CD8-positive, alpha-beta memory T cell (primary cell): Measurements from ENCODE around the gene EPHA3. TPM values are rescaled to one million over a fixed set of nuclear protein-coding genes. Genes with fewer than 3 reads are reported as not detected.

Experiments
- CTCF ChIA-PET: fragments of 350-600 bp; sonication (Branson Sonifier 250); formaldehyde crosslinking; loops from one replicate; lab custom pipeline; 2021; ENCODE audit warnings: antibody characterized with exemption; lab: Charles Lee
- POLR2A ChIA-PET: fragments of 350-600 bp; sonication (Branson Sonifier 250); formaldehyde crosslinking; loops from one replicate; lab custom pipeline; 2021; ENCODE audit warnings: antibody characterized with exemption; lab: Charles Lee
- DNase-seq, 5 donors: peaks; one replicate each; pipeline versions ENCODE4 v3.0.0 to v3.0.0-alpha.2; 2020 to 2022; ENCODE audit warnings: mixed read lengths in 1 of 5
- H3K27ac ChIP-seq: one replicate; pipeline ENCODE4 v1.7.0; 2013; ENCODE audit warnings: low read depth, mild to moderate bottlenecking, low read length, moderate library complexity
- H3K27me3 ChIP-seq: 2 replicates; pipeline ENCODE4 v1.7.0; 2013; ENCODE audit warnings: low read length, mild to moderate bottlenecking; ENCODE audit not compliant: insufficient read depth, poor library complexity, severe bottlenecking
- H3K36me3 ChIP-seq: 2 replicates; pipeline ENCODE4 v1.7.0; 2013; ENCODE audit warnings: mild to moderate bottlenecking, low read length, moderate library complexity; ENCODE audit not compliant: insufficient read depth
- H3K4me1 ChIP-seq: 2 replicates; pipeline ENCODE4 v1.7.0; 2013; ENCODE audit warnings: mild to moderate bottlenecking, low read length, moderate library complexity; ENCODE audit not compliant: insufficient read depth
- H3K4me3 ChIP-seq: 2 replicates; pipeline ENCODE4 v1.7.0; 2013; ENCODE audit warnings: mild to moderate bottlenecking, low read length
- H3K9me3 ChIP-seq: 2 replicates; pipeline ENCODE4 v1.7.0; 2013; ENCODE audit warnings: mild to moderate bottlenecking, low read length
- H3K27ac Mint-ChIP-seq, 8 donors: one replicate each; pipeline ENCODE4 v1.8.0; 2020 to 2021; ENCODE audit warnings: mixed read lengths in 8 of 8, mild to moderate bottlenecking in 6 of 8, inconsistent platforms in 3 of 8, moderate library complexity in 3 of 8
- H3K27me3 Mint-ChIP-seq, 2 donors: one replicate each; pipeline ENCODE4 v1.8.0; 2020 to 2021; ENCODE audit warnings: mixed read lengths in 2 of 2, mild to moderate bottlenecking in 1 of 2, moderate library complexity in 1 of 2
- H3K36me3 Mint-ChIP-seq, 3 donors: one replicate each; pipeline ENCODE4 v1.8.0; 2020 to 2021; ENCODE audit warnings: mixed read lengths in 3 of 3, inconsistent platforms in 1 of 3, mild to moderate bottlenecking in 1 of 3
- H3K4me1 Mint-ChIP-seq, 3 donors: one replicate each; pipeline ENCODE4 v1.8.0; 2020 to 2021; ENCODE audit warnings: mixed read lengths in 3 of 3, inconsistent platforms in 1 of 3, mild to moderate bottlenecking in 1 of 3
- H3K4me3 Mint-ChIP-seq, 7 donors: one replicate each; pipeline ENCODE4 v1.8.0; 2020 to 2021; ENCODE audit warnings: mixed read lengths in 7 of 7, mild to moderate bottlenecking in 6 of 7, moderate library complexity in 4 of 7, inconsistent platforms in 2 of 7
- H3K9me3 Mint-ChIP-seq, 5 donors: one replicate each; pipeline ENCODE4 v1.8.0; 2020 to 2022; ENCODE audit warnings: mixed read lengths in 5 of 5, mild to moderate bottlenecking in 3 of 5, moderate library complexity in 2 of 5, inconsistent platforms in 1 of 5
- polyA plus RNA-seq: library from polyadenylated mRNA; unstranded; fragments of 300-500 nt; fragmentation: Illumina TruSeq; gene quantifications from one replicate; pipeline ENCODE4 v1.2.3, GENCODE V29; 2021
- total RNA-seq, 2 experiments: library from RNA; stranded (reverse); gene quantifications; one replicate each; pipeline ENCODE4 v1.2.3, GENCODE V29; 2021

Gene EPHA3
- total and polyA plus RNA-seq, 3 experiments from 2014 or later = not detected

DNA sequence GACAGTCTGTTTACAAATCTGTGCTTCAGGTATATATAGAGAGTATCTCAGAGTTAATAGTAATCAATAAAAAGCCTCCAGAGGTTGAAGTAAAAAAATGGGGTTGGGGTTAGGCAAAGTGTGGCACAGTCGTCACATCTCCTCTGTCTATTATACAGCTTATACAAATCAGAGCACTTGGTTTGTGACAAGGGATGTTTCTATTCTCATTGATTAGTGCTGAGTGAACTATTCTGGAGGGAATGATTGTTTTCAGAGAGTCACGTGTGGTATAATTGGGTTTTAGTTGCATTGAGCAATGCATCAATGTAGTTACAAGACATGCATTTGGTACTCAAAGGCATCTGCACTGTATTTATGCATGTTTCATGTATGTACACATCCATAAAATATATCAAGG, 172.9 kb downstream of the EPHA3 start:
- Mint-ChIP-seq H3K27ac (no peak overlapping the region), H3K4me3 (no peak overlapping the region), H3K9me3 (peaks cover 0 to 15% (median 6%) of the 10 kb centered on the region in 5 donors), H3K36me3 (no peaks in the 10 kb centered on the region), H3K4me1 (no peaks in the 10 kb centered on the region), H3K27me3 (no peaks in the 10 kb centered on the region)
- no peak for DNase-seq
- no peaks in the 10 kb centered on the region for H3K27me3 ChIP-seq
- no peaks in the 10 kb centered on the region for H3K9me3 ChIP-seq
- ChIA-PET POLR2A (no interaction called here), CTCF (interaction anchor here (1.5 kb wide), 1 partner anchor 31 kb away, joined by 3 read pairs; no protein-coding TSS in a partner anchor)
- no peaks in the 10 kb centered on the region for H3K36me3 ChIP-seq
- H3K4me1 ChIP-seq = no peaks in the 10 kb centered on the region
- no peak overlapping the region for H3K27ac ChIP-seq
- H3K4me3 ChIP-seq = no peak overlapping the region

DNA sequence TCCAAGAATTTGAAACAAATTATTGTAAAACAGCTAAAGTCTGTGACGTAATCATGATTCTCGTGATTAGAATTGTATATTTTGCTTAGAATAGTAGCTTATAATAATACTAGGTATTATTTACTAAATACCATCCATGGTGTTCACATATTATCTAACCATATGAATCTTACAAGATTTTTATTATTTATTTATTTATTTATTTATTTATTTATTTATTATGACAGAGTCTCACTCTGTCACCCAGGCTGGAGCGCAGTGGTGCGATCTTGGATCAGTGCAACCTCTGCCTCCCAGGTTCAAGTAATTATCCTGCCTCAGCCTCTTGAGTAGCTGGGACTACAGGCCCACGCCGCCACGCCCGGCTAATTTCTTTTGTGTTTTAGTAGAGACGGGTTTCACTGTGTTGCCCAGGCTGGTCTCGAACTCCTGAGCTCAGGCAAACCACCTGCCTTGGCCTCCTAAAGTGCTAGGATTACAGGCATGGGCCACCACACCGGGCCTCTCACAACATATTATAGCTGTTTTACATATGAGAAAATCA, 173.5 kb downstream of the EPHA3 start:
- Mint-ChIP-seq H3K27me3 (no peaks in the 10 kb centered on the region), H3K4me1 (no peaks in the 10 kb centered on the region), H3K27ac (no peak overlapping the region), H3K9me3 (peaks cover 0 to 19% (median 9%) of the 10 kb centered on the region in 5 donors), H3K4me3 (no peak overlapping the region), H3K36me3 (no peaks in the 10 kb centered on the region)
- H3K36me3 ChIP-seq = no peaks in the 10 kb centered on the region
- no peaks in the 10 kb centered on the region for H3K27me3 ChIP-seq
- DNase-seq = no peak
- ChIA-PET CTCF (interaction anchor here (1.5 kb wide), 1 partner anchor 32 kb away, joined by 3 read pairs; no protein-coding TSS in a partner anchor), POLR2A (no interaction called here)
- no peak overlapping the region for H3K27ac ChIP-seq
- no peaks in the 10 kb centered on the region for H3K9me3 ChIP-seq
- no peaks in the 10 kb centered on the region for H3K4me1 ChIP-seq
- no peak overlapping the region for H3K4me3 ChIP-seq

DNA sequence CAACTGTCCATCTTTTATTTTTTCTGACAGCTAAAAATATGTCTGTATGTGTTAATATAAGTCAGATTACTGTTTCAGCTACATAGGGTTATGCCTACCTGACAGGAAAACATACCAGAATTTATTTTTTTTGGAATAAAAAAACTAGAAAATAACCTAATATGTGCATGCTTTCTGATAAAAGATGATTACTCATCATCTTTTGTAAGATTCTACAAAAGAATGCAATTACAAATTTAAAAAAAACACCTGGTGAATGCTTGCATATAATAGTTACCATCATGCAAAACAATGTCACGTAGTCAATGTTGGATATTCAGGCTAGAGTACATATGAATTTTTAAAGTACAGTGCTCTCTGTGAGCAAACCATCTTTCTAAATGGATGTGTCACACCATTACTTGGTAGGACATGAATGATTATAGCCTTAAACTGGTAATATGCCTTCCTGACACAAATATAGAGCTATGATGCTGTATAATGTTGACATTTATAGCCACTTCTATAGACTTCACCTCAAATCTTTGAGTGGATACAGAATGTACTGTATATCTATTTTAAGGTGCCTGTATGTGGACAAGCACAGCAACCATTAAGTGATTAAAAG, 180.6 kb downstream of the EPHA3 start:
- Mint-ChIP-seq H3K27ac (no peak overlapping the region), H3K27me3 (no peaks in the 10 kb centered on the region), H3K4me1 (no peaks in the 10 kb centered on the region), H3K36me3 (no peaks in the 10 kb centered on the region), H3K4me3 (no peak overlapping the region), H3K9me3 (peaks cover 0 to 27% (median 14%) of the 10 kb centered on the region in 5 donors)
- H3K36me3 ChIP-seq = no peaks in the 10 kb centered on the region
- CTCF ChIA-PET = no interaction called here
- DNase-seq = no peak
- no peaks in the 10 kb centered on the region for H3K4me1 ChIP-seq
- POLR2A ChIA-PET = no interaction called here
- no peaks in the 10 kb centered on the region for H3K27me3 ChIP-seq
- H3K9me3 ChIP-seq = no peaks in the 10 kb centered on the region
- no peak overlapping the region for H3K27ac ChIP-seq
- H3K4me3 ChIP-seq = no peak overlapping the region

DNA sequence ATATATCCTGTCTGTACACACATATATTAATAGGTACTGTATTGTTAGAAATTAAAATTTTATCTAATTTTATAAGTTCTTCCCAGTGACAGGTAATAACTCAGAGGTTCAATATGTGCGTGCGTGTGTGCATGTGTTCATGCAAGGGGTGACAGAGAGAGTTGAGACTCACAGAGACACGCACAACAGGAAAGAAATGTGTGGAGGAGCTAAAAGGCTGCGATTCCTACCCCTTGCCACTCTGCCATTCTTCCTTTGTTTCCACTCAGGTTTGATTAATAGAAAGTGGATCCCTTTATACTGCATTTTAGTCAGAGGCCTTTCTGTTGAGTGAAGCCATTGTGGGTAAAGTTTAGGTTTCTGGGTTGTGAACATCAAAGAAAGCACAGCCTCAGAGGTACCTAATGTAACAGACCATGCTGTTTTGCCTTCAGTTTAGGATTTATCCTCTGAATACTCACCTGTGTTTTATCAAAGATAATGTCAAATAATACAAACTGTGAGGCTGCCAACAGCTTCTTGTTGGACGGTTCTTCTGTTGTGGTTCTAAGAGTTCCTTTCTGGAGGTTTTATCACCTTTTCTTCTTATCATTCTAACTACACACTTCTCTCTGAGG, 182.3 kb downstream of the EPHA3 start:
- Mint-ChIP-seq H3K36me3 (no peaks in the 10 kb centered on the region), H3K9me3 (peaks cover 0 to 38% (median 14%) of the 10 kb centered on the region in 5 donors), H3K27me3 (no peaks in the 10 kb centered on the region), H3K4me3 (no peak overlapping the region), H3K27ac (no peak overlapping the region), H3K4me1 (no peaks in the 10 kb centered on the region)
- no peaks in the 10 kb centered on the region for H3K9me3 ChIP-seq
- CTCF ChIA-PET = no interaction called here
- POLR2A ChIA-PET = no interaction called here
- no peak overlapping the region for H3K4me3 ChIP-seq
- no peaks in the 10 kb centered on the region for H3K27me3 ChIP-seq
- no peak for DNase-seq
- H3K36me3 ChIP-seq = no peaks in the 10 kb centered on the region
- H3K4me1 ChIP-seq = no peaks in the 10 kb centered on the region
- no peak overlapping the region for H3K27ac ChIP-seq

DNA sequence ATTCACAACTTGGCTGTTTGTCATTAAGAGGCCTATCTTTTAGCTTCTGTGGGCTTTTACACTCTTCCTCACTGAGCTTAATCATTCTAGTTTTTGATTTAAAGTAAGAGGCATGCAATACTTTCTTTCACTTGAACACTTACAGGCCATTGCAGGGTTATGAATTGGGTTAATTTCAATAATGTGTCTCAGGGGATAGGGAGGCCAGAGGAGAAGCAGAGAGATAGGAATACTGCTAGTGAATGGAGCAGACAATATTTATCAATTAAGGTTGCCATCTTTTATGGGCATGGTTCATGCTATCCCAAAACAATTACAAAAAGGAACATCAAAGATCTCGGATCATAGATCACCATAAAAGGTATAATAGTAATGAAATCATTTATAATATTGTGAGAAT, 189.8 kb downstream of the EPHA3 start:
- H3K27me3 Mint-ChIP-seq = no peaks in the 10 kb centered on the region
- H3K4me1 ChIP-seq = no peaks in the 10 kb centered on the region
- H3K27ac ChIP-seq = no peak overlapping the region
- no peaks in the 10 kb centered on the region for H3K36me3 ChIP-seq
- H3K27ac Mint-ChIP-seq = no peak overlapping the region
- peaks cover 0 to 40% (median 6%) of the 10 kb centered on the region in 5 donors for H3K9me3 Mint-ChIP-seq
- no peaks in the 10 kb centered on the region for H3K36me3 Mint-ChIP-seq
- H3K27me3 ChIP-seq = no peaks in the 10 kb centered on the region
- no peak overlapping the region for H3K4me3 Mint-ChIP-seq
- CTCF ChIA-PET = no interaction called here
- POLR2A ChIA-PET = no interaction called here
- no peaks in the 10 kb centered on the region for H3K9me3 ChIP-seq
- no peaks in the 10 kb centered on the region for H3K4me1 Mint-ChIP-seq
- H3K4me3 ChIP-seq = no peak overlapping the region
- no peak for DNase-seq

DNA sequence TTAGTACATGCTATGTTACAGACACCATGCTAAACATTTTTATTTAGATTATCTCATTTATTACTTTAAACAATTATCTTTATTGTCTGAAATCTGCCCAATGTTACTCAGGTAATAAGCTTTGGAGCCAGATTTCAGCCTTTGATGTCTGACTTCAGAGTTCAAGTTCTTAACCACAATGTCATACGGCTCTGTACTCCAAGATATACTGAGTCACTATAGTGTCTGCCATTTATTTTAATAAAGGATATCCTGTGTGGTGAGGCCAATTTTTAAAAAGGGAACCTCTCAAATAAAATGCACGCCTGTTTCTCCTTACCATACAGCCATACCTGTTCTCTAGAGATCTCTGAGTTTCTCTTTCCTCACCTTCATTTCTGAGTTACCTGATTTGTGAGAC, 193.1 kb downstream of the EPHA3 start:
- DNase-seq = no peak
- no peaks in the 10 kb centered on the region for H3K27me3 ChIP-seq
- H3K27ac ChIP-seq = no peak overlapping the region
- H3K4me3 ChIP-seq = no peak overlapping the region
- no peaks in the 10 kb centered on the region for H3K36me3 ChIP-seq
- no peaks in the 10 kb centered on the region for H3K9me3 ChIP-seq
- Mint-ChIP-seq H3K27me3 (no peaks in the 10 kb centered on the region), H3K4me3 (no peak overlapping the region), H3K36me3 (no peaks in the 10 kb centered on the region), H3K4me1 (no peaks in the 10 kb centered on the region), H3K27ac (no peak overlapping the region), H3K9me3 (peaks cover under 1 to 34% (median 8%) of the 10 kb centered on the region in 5 donors)
- POLR2A ChIA-PET = no interaction called here
- H3K4me1 ChIP-seq = no peaks in the 10 kb centered on the region
- CTCF ChIA-PET = no interaction called here

DNA sequence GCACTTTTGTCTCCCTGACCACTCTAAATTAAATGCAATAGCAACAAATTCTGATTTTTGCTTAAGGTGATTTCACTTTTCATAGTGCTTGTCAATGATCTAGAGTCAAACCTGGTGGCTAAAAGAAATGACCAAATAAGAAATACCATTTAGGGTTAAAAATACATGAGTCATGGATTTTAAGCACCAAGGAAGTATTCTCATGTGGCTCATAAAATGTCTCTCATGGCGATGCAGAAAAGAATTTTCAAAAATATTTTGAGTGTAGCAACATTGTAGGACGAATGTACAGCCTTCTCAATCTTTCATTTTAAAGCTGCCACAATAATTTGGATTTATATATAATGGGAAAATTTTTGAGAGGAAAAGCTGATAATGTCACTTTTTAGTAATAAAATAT, 193.6 kb downstream of the EPHA3 start:
- Mint-ChIP-seq H3K9me3 (peaks cover 3 to 34% (median 8%) of the 10 kb centered on the region in 5 donors), H3K4me3 (no peak overlapping the region), H3K27ac (no peak overlapping the region), H3K36me3 (no peaks in the 10 kb centered on the region), H3K4me1 (no peaks in the 10 kb centered on the region), H3K27me3 (no peaks in the 10 kb centered on the region)
- H3K4me1 ChIP-seq = no peaks in the 10 kb centered on the region
- ChIA-PET CTCF (no interaction called here), POLR2A (no interaction called here)
- H3K9me3 ChIP-seq = no peaks in the 10 kb centered on the region
- no peaks in the 10 kb centered on the region for H3K36me3 ChIP-seq
- H3K27ac ChIP-seq = no peak overlapping the region
- H3K4me3 ChIP-seq = no peak overlapping the region
- H3K27me3 ChIP-seq = no peaks in the 10 kb centered on the region
- DNase-seq = no peak

DNA sequence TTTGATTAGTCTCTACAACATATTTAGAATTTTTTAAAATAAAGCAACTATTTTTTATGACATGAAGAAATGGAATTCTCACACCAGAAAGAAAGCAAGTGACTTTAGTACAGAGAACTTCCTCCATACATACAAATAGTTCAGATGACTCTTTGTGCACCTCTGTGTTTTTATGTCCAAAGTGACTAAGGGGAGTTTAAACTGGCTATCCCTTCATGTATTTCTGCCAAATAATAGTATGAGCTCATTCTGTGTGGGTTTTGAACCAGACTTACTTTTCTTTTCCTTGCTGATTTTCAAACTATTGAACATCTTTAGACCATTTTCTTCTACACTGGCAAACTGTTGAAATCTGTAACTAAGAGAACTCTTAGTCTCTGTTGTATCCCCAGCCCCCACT, 196.3 kb downstream of the EPHA3 start:
- Mint-ChIP-seq H3K4me3 (no peak overlapping the region), H3K36me3 (no peaks in the 10 kb centered on the region), H3K4me1 (no peaks in the 10 kb centered on the region), H3K27me3 (no peaks in the 10 kb centered on the region), H3K9me3 (peaks cover 2 to 25% (median 7%) of the 10 kb centered on the region in 5 donors), H3K27ac (peak overlapping the region in 1 of 8 donors; percentile 67)
- POLR2A ChIA-PET = no interaction called here
- no peak overlapping the region for H3K4me3 ChIP-seq
- H3K27me3 ChIP-seq = no peaks in the 10 kb centered on the region
- DNase-seq = no peak
- no peak overlapping the region for H3K27ac ChIP-seq
- H3K36me3 ChIP-seq = no peaks in the 10 kb centered on the region
- H3K9me3 ChIP-seq = no peaks in the 10 kb centered on the region
- no peaks in the 10 kb centered on the region for H3K4me1 ChIP-seq
- CTCF ChIA-PET = no interaction called here
